Peyer's patch (tissue), 4 donors: ENCODE measurements around the gene PEG3. TPM values are rescaled to one million over a fixed set of nuclear protein-coding genes. Genes with fewer than 3 reads are reported as not detected.

Experiments
- DNase-seq, 3 donors: peaks; one replicate each; pipeline ENCODE4 v3.0.0-alpha.2; 2017 to 2019
- H3K27ac ChIP-seq, 4 donors: fragments of 200-600 bp; sonication (generic); one replicate each; pipeline ENCODE4 v1.5.1; 2016 to 2019
- H3K27me3 ChIP-seq, 2 donors: fragments of 200-600 bp; sonication (generic); one replicate each; pipeline ENCODE4 v1.5.1; 2019
- H3K36me3 ChIP-seq, 3 donors: fragments of 200-600 bp; sonication (generic); one replicate each; pipeline ENCODE4 v1.5.1; 2016 to 2019
- H3K4me1 ChIP-seq, 4 donors: fragments of 200-600 bp; sonication (generic); one replicate each; pipeline ENCODE4 v1.5.1; 2016 to 2019
- H3K4me3 ChIP-seq, 4 donors: fragments of 200-600 bp; sonication (generic); 1 replicate in 3 of 4; 2 replicates in 1 of 4; pipeline ENCODE4 v1.5.1; 2016 to 2019; ENCODE audit warnings: mild to moderate bottlenecking in 1 of 4
- H3K9me3 ChIP-seq, 4 donors: fragments of 200-600 bp; sonication (generic); one replicate each; pipeline ENCODE4 v1.5.1; 2016 to 2019; ENCODE audit warnings: mild to moderate bottlenecking in 1 of 4
- CTCF ChIP-seq, 6 experiments: fragments of 450-650 bp in 4 of 6; fragments of 200-600 bp in 2 of 6; sonication (generic) in 1 of 6; IDR thresholded peaks; one replicate each; pipeline ENCODE4 v1.5.1; 2017 to 2019; ENCODE audit warnings: antibody characterized with exemption in 6 of 6, mild to moderate bottlenecking in 3 of 6, moderate library complexity in 1 of 6
- POLR2A ChIP-seq, 2 donors: fragments of 450-650 bp; IDR thresholded peaks; one replicate each; pipeline ENCODE4 v1.5.1; 2017; ENCODE audit warnings: antibody characterized with exemption in 2 of 2, mild to moderate bottlenecking in 2 of 2, moderate library complexity in 2 of 2
- total RNA-seq, 4 donors: library from RNA; depleted of rRNA; stranded (reverse); fragments of >200 nt; gene quantifications; one replicate each; pipeline ENCODE4 v1.1.0, GENCODE V29; 2016

The PEG3 gene
- total RNA-seq, 4 donors from 2014 or later = 0.53 to 5.8 (median 1.9) TPM

- TF ChIP-seq CTCF (IDR thresholded peaks at IDR 0.05) (peak in 1 of 6 experiments; percentile 13), POLR2A (IDR thresholded peaks at IDR 0.05) (no peak)
- Histone ChIP-seq H3K4me3 (peak overlapping the region in 2 of 4 donors; percentile 37 to 41), H3K9me3 (peaks cover 0 to 33% (median 18%) of the 10 kb centered on the region in 4 donors)
Observed at GRCh38 chr19:56837492-56838023, 3.0 kb downstream of the PEG3 start.

GRCh38 chr19:56837004-56837403 lies 3.5 kb downstream of the PEG3 start:
- peaks cover 0 to 33% (median 18%) of the 10 kb centered on the region in 4 donors for H3K9me3 ChIP-seq
- no peak overlapping the region for H3K27ac ChIP-seq
- no peak overlapping the region for H3K4me3 ChIP-seq
- TF ChIP-seq CTCF (IDR thresholded peaks at IDR 0.05) (no peak), POLR2A (IDR thresholded peaks at IDR 0.05) (no peak)
- no peaks in the 10 kb centered on the region for H3K4me1 ChIP-seq
- H3K36me3 ChIP-seq = no peaks in the 10 kb centered on the region
- no peaks in the 10 kb centered on the region for H3K27me3 ChIP-seq
- no peak for DNase-seq

More at GRCh38 chr19:56837492-56838023, 3.0 kb downstream of the PEG3 start:
- no peaks in the 10 kb centered on the region for H3K36me3 ChIP-seq
- peak overlapping the region in 2 of 4 donors; percentile 68 to 73 for H3K27ac ChIP-seq
- DNase-seq = peak in 1 of 3 donors; percentile 50
- no peaks in the 10 kb centered on the region for H3K4me1 ChIP-seq
- H3K27me3 ChIP-seq = no peaks in the 10 kb centered on the region

- Histone ChIP-seq H3K4me1 (no peaks in the 10 kb centered on the region), H3K9me3 (peaks cover 0 to 33% (median 18%) of the 10 kb centered on the region in 4 donors), H3K36me3 (no peaks in the 10 kb centered on the region), H3K27me3 (no peaks in the 10 kb centered on the region), H3K4me3 (no peak overlapping the region), H3K27ac (no peak overlapping the region)
- DNase-seq = no peak
- no peak for TF ChIP-seq POLR2A (IDR thresholded peaks at IDR 0.05)
Observed at GRCh38 chr19:56836059-56836458, 4.5 kb downstream of the PEG3 start.

GRCh38 chr19:56835401-56835800 lies 5.1 kb downstream of the PEG3 start:
- H3K4me3 ChIP-seq = no peak overlapping the region
- no peaks in the 10 kb centered on the region for H3K4me1 ChIP-seq
- H3K36me3 ChIP-seq = no peaks in the 10 kb centered on the region
- TF ChIP-seq POLR2A (IDR thresholded peaks at IDR 0.05) = no peak
- TF ChIP-seq CTCF (IDR thresholded peaks at IDR 0.05) = no peak
- peaks cover 0 to 32% (median 16%) of the 10 kb centered on the region in 4 donors for H3K9me3 ChIP-seq
- H3K27me3 ChIP-seq = no peaks in the 10 kb centered on the region
- no peak for DNase-seq
- H3K27ac ChIP-seq = no peak overlapping the region

GRCh38 chr19:56834564-56835375 lies 5.8 kb downstream of the PEG3 start:
- TF ChIP-seq CTCF (IDR thresholded peaks at IDR 0.05) (no peak), POLR2A (IDR thresholded peaks at IDR 0.05) (no peak)
- H3K27ac ChIP-seq = no peak overlapping the region
- H3K36me3 ChIP-seq = no peaks in the 10 kb centered on the region
- DNase-seq = no peak
- H3K9me3 ChIP-seq = peaks cover 0 to 26% (median 14%) of the 10 kb centered on the region in 4 donors
- H3K4me3 ChIP-seq = no peak overlapping the region
- no peaks in the 10 kb centered on the region for H3K4me1 ChIP-seq
- no peaks in the 10 kb centered on the region for H3K27me3 ChIP-seq

- DNase-seq = no peak
- peaks cover 0 to 5% (median under 1%) of the 10 kb centered on the region in 4 donors for H3K9me3 ChIP-seq
- TF ChIP-seq POLR2A (IDR thresholded peaks at IDR 0.05) (no peak), CTCF (IDR thresholded peaks at IDR 0.05) (no peak)
- H3K27me3 ChIP-seq = no peaks in the 10 kb centered on the region
- no peak overlapping the region for H3K27ac ChIP-seq
- H3K4me3 ChIP-seq = no peak overlapping the region
- H3K4me1 ChIP-seq = no peaks in the 10 kb centered on the region
- no peaks in the 10 kb centered on the region for H3K36me3 ChIP-seq
Observed at GRCh38 chr19:56832352-56832928, 8.1 kb downstream of the PEG3 start.
